ENCODE measurements around the gene BRME1.

Gene BRME1

DNA sequence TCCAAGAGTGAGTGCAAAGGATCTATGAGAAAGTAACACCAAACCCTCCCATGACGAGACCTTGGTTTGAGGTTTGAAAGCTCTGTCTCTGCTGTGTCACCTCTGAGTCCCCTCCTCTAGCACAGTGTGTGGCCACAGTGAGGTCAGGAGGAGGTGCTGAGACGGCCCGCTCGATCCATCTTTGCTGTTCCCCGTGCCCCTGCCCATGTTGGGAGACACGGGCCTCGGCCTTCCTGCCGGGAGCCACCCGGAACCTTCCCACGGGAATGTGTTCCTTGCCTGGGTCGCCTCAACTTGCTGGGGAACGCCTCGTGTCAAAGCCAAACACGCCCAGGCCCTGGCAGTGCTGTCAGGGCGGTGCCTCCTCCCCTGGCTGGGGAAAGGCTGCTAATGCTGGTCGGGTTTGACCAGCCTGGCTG lies 18.9 kb downstream of the BRME1 start:
- no peak for DNase-seq

- no peak for DNase-seq
Observed at GRCh38 chr19:13885826-13886365, 20.0 kb downstream of the BRME1 start.

DNA sequence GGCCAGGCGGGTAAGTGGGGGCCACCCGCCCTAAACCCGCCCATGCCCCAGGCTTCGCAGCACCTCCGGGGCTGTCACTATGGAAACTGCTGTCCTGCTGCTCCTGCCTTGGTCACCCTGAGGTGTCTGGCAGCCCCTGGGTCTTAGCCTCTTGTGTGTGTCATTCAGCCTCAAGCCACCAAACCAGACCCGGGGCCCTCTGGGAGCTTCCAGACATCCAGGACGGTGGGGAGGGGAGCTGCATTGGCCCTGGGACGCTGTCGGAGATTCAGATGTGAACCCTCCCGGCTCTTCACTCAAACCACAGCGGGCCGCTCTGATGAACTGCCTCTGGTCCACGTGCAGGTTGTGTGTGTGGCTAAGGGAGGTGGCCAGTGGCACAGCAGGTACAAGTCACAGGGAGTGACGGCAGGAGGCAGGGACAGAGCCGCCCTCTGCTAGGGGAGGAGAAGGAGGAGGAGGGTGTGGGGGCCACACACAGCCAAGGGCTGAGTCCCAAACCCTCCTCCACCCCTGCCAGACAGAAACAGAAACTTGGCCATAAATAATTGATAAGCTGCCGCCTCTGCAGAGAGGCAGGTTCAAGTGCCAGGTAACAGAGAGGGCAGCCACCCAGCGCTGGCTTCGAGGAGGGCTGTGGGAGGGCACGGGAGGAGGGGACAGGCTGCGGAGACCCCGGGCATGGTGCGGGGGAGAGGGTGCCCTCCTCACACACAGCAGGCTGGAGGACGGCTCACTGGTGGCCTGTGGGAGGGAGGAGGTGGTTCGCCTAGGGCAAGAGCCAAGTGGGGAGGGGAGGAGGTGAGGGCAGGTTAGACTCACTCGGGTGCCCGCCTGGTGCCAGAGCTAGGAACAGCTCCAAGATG lies 21.0 kb downstream of the BRME1 start:
- no peak for DNase-seq

- DNase-seq = no peak
Observed at GRCh38 chr19:13883516-13884064, 22.3 kb downstream of the BRME1 start.

GRCh38 chr19:13882836-13883235 lies 23.1 kb downstream of the BRME1 start:
- DNase-seq = no peak

DNA sequence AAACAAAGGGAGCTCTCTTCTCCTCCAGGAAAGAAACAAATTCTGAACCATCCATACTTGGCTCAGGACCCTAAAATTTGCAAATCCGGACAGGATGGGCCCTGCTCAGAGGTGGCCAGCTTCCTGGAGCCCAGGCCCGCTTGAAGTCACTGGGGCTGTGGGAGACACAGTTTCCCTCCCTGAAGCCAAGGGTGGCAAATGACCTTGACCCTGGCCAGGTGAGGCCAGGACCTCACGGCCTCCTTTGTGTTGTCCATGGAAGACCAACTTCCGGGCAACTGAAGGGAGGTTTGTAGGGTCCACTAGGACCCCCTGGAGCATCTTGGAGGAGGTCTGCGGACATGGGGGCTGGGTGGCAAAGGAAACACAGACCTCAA lies 23.5 kb downstream of the BRME1 start:
- DNase-seq = no peak

DNA sequence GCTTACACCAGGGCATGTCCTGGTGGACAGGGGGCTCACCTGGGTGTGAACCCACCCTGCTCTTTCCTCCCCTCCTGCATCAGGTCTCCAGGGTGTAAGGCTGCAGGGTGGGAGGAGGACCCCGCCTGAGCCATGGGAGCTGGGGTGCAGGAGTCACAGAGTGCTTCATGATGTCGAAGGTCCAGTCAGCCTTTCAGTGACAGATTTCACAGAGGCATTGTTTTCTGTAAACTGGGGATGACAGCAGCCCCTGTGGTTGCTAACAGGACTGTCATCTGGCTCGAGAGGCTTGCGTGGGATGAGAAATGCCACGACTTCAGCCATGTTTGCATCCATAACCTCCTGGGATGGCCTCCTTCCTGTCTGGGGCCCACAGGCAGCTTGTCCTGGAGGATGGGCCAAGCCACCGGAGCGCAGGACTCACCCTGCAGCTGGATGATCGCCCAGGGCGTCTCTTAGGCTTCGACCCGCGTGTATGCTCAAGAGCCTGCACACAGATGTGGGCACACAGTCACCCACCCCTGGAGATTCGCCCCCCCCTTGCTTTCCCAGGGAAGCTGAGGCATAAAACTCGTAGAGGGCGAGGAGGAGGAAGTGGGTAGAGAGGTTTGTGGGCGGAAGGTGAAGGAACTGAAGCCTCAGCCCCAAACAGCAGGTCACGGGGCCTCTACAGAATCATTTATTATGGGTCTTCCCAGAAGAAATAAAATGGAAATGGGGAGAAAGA lies 24.1 kb downstream of the BRME1 start:
- no peak for DNase-seq

GRCh38 chr19:13881251-13881691 lies 24.6 kb downstream of the BRME1 start:
- no peak for DNase-seq

GRCh38 chr19:13880059-13881043 lies 25.6 kb downstream of the BRME1 start:
- DNase-seq = peak; percentile 33 to 65

DNA sequence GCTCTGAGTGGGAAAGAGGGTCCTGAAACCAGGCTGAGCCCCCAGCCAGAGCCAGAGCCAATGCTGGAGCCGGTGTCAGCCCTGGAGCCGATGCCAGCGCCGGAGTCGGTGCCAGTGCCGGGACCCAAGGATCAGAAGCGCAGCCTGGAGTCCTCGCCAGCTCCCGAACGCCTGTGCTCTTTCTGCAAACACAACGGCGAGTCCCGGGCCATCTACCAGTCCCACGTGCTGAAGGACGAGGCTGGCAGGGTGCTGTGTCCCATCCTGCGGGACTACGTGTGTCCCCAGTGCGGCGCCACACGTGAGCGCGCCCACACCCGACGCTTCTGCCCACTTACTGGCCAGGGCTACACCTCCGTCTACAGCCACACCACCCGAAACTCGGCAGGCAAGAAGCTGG lies 28.6 kb downstream of the BRME1 start:
- no peak for DNase-seq

DNA sequence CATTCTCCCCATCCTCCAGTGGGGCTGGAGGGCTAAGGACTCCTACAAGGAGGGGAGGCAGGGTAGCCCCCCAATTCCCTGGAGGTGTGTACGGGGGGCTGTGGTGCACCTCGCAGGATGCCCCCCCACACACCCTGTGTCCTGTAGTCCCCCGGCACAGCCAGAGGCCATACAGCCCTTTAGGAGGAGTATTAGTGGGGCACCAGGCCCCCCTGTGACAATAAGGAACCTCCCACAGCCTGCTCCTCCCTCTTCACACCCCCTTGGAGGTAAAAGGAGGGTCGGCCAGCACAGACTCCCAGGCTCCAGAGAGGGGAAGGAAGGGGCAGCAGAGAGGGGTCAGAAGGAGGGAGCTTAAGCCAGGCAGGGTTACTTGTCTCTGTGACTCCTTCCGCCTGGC lies 29.1 kb downstream of the BRME1 start, which contains the start of gene NANOS3:
Gene NANOS3, plus strand, starts transcription at position 301 of the 400 bp plus-strand sequence. CDS start 115 bp downstream, outside the sequence.
- DNase-seq = no peak

DNA sequence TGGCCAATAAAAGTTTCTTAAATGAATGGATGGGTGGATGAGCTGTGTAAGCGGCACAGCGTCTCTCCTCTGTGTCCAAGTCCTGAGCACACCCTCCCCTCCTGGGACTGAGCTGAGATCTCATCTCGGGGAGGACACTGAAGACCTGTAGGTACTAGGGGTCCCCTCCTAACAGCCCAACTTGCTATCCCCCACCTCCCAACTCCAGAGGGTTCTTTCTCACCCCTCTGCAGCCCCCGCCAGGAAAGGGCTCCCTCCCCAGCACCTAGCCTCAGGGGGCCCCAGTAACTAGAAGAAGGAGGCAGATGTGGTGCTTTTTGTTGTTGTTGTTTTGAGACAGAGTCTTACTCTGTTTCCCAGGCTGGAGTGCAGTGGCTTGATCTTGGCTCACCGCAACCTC lies 30.1 kb downstream of the BRME1 start:
- no peak for DNase-seq

- DNase-seq = no peak
Observed at GRCh38 chr19:13873834-13874515, 31.9 kb downstream of the BRME1 start.

GRCh38 chr19:13872695-13873389 lies 33.1 kb downstream of the BRME1 start:
- DNase-seq = no peak

- no peak for DNase-seq
Observed at GRCh38 chr19:13872339-13872694, 33.6 kb downstream of the BRME1 start.

GRCh38 chr19:13870873-13871272 lies 35.0 kb downstream of the BRME1 start:
- no peak for DNase-seq

GRCh38 chr19:13869281-13869680 lies 36.6 kb downstream of the BRME1 start:
- no peak for DNase-seq

DNA sequence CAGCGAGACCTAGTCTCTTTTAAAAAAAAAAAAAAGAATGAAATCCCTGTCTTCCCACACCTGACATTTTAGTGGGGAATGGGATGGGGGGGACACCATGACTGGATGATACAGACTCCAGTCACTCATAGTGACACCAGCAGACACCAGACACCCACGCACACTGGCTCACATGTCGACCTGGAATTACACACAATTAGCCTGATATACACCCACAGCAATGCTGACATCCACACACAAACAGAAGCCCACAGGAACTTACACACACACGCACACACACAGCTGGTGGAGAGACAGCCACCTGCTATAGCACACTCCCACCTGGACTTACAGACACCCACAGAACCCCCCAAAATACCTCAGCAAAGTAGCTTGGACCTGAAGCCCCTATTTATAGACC lies 37.3 kb downstream of the BRME1 start:
- DNase-seq = no peak

GRCh38 chr19:13866463-13867046 lies 39.4 kb downstream of the BRME1 start:
- DNase-seq = no peak

Measured in NCI-H187 (cell line).